HG03139 (cell line): ENCODE results near the gene OXER1.

Experiments used
- ATAC-seq: cut with Tn5 transposase; IDR thresholded peaks from one replicate; pipeline ENCODE4 v1.9.1; 2021; ENCODE audit not compliant: unreplicated experiment

Gene OXER1

GRCh38 chr2:42794271-42795046 lies 30.5 kb upstream of the OXER1 start:
- no peak for ATAC-seq

GRCh38 chr2:42793334-42794270 lies 29.7 kb upstream of the OXER1 start:
- ATAC-seq, result no peak

GRCh38 chr2:42792583-42793333 lies 28.8 kb upstream of the OXER1 start, which contains the start of gene HAAO:
Gene HAAO, minus strand, starts transcription at chr2:42792583. Its CDS starts 47 bp downstream, at chr2:42792536.
- no peak for ATAC-seq

- no peak for ATAC-seq
These were observed 28.2 kb upstream of the OXER1 start for GRCh38 chr2:42792087-42792582.

- ATAC-seq, result no peak
These were observed 27.7 kb upstream of the OXER1 start for GRCh38 chr2:42791606-42792005.

GRCh38 chr2:42789751-42790150 lies 25.8 kb upstream of the OXER1 start:
- no peak for ATAC-seq

GRCh38 chr2:42788882-42789281 lies 24.9 kb upstream of the OXER1 start:
- no peak for ATAC-seq

- no peak for ATAC-seq
These were observed 24.5 kb upstream of the OXER1 start for GRCh38 chr2:42788478-42788793.

- no peak for ATAC-seq
These were observed 24.0 kb upstream of the OXER1 start for GRCh38 chr2:42787788-42788477.

- no peak for ATAC-seq
These were observed 23.5 kb upstream of the OXER1 start for GRCh38 chr2:42787424-42787787.

- no peak for ATAC-seq
These were observed 22.8 kb upstream of the OXER1 start for GRCh38 chr2:42786561-42787345.

GRCh38 chr2:42784204-42784880 lies 20.4 kb upstream of the OXER1 start:
- no peak for ATAC-seq

GRCh38 chr2:42783511-42783910 lies 19.6 kb upstream of the OXER1 start:
- ATAC-seq, result no peak

GRCh38 chr2:42781181-42781580 lies 17.2 kb upstream of the OXER1 start:
- no peak for ATAC-seq

GRCh38 chr2:42777883-42778805 lies 14.2 kb upstream of the OXER1 start:
- no peak for ATAC-seq

- no peak for ATAC-seq
These were observed 11.9 kb upstream of the OXER1 start for GRCh38 chr2:42775810-42776209.

GRCh38 chr2:42775186-42775585 lies 11.3 kb upstream of the OXER1 start:
- no peak for ATAC-seq

- no peak for ATAC-seq
These were observed 7.7 kb upstream of the OXER1 start for GRCh38 chr2:42771546-42772153.
